Caco-2 (cell line): Measurements from ENCODE around the gene CHRM2. TPM values are rescaled to one million over a fixed set of nuclear protein-coding genes. Genes with fewer than 3 reads are reported as not detected.

Experiments used
- BruUV-seq: library from RNA; stranded (reverse); fragments of 400-500 nt; replicated peaks from 2 replicates; lab custom pipeline; 2021; lab: Mats Ljungman, UMichigan
- CTCF ChIA-PET: fragments of 300-600 bp; sonication (Branson Sonifier 250); formaldehyde crosslinking; loops from one replicate; lab custom pipeline; 2022; ENCODE audit warnings: antibody characterized with exemption; lab: Charles Lee
- POLR2A ChIA-PET: fragments of 300-600 bp; sonication (Branson Sonifier 250); formaldehyde crosslinking; loops from one replicate; lab custom pipeline; 2022; ENCODE audit warnings: antibody characterized with exemption; lab: Charles Lee
- DNase-seq, 2 experiments: peaks; one replicate each; pipeline versions ENCODE4 v3.0.0 to v3.0.0-alpha.2; 2020 to 2022
- H3K27me3 ChIP-seq: replicated peaks from 2 replicates; pipeline ENCODE4 v1.6.0; 2011; ENCODE audit warnings: low read length; ENCODE audit not compliant: control insufficient read depth, insufficient read depth
- H3K36me3 ChIP-seq: 2 replicates; pipeline ENCODE4 v1.5.1; 2011; ENCODE audit warnings: low read length; ENCODE audit not compliant: control insufficient read depth, insufficient read depth
- H3K4me1 ChIP-seq: fragments of 250-450 bp; sonication (Bioruptor Pico); 2 replicates; pipeline ENCODE4 v1.5.1; 2020; ENCODE audit warnings: mild to moderate bottlenecking
- H3K4me3 ChIP-seq: 2 replicates; pipeline ENCODE4 v1.5.1; 2011; ENCODE audit warnings: low read depth, mild to moderate bottlenecking, control low read depth, low read length
- H3K9me3 ChIP-seq: fragments of 250-450 bp; sonication (Bioruptor Pico); 2 replicates; pipeline ENCODE4 v1.5.1; 2020; ENCODE audit warnings: mild to moderate bottlenecking, moderate library complexity
- H3K27ac Mint-ChIP-seq: one replicate; pipeline ENCODE4 v1.8.0; 2022; ENCODE audit warnings: mixed read lengths; ENCODE audit not compliant: unreplicated experiment
- H3K27me3 Mint-ChIP-seq: one replicate; pipeline ENCODE4 v1.8.0; 2022; ENCODE audit warnings: mixed read lengths; ENCODE audit not compliant: insufficient read depth, unreplicated experiment
- H3K36me3 Mint-ChIP-seq: one replicate; pipeline ENCODE4 v1.8.0; 2022; ENCODE audit warnings: mild to moderate bottlenecking, mixed read lengths; ENCODE audit not compliant: insufficient read depth, unreplicated experiment
- H3K4me1 Mint-ChIP-seq: one replicate; pipeline ENCODE4 v1.8.0; 2022; ENCODE audit warnings: low read depth, mixed read lengths; ENCODE audit not compliant: unreplicated experiment
- H3K4me3 Mint-ChIP-seq: one replicate; pipeline ENCODE4 v1.8.0; 2022; ENCODE audit warnings: mild to moderate bottlenecking, moderate library complexity, mixed read lengths; ENCODE audit not compliant: unreplicated experiment
- H3K9me3 Mint-ChIP-seq: one replicate; pipeline ENCODE4 v1.8.0; 2022; ENCODE audit warnings: mixed read lengths; ENCODE audit not compliant: unreplicated experiment
- intact Hi-C: fragments of 100-400 bp; cut with micrococcal nuclease; formaldehyde crosslinking; loops from one replicate; pipeline ENCODE4 v1.10.0; 2022; ENCODE audit not compliant: unreplicated experiment
- total RNA-seq: library from RNA; stranded (reverse); gene quantifications from 2 replicates; pipeline ENCODE4 v1.2.3, GENCODE V29; 2022
- TF ChIP-seq, protein P1 (sequence below), 2 experiments: fragments of 200-600 bp in 1 of 2; IDR thresholded peaks; 1 replicate in 1 of 2; 2 replicates in 1 of 2; pipeline versions ENCODE4 v1.5.1 to v1.8.0; 2011 to 2022; ENCODE audit warnings: antibody characterized with exemption in 1 of 2, control low read depth in 1 of 2, inconsistent platforms in 1 of 2, low read depth in 1 of 2, low read length in 1 of 2, mild to moderate bottlenecking in 1 of 2, moderate library complexity in 1 of 2; ENCODE audit not compliant: insufficient read depth in 1 of 2, severe bottlenecking in 1 of 2, unreplicated experiment in 1 of 2

CHRM2 gene
- total RNA-seq, 1 experiment from 2014 or later = not detected

DNA sequence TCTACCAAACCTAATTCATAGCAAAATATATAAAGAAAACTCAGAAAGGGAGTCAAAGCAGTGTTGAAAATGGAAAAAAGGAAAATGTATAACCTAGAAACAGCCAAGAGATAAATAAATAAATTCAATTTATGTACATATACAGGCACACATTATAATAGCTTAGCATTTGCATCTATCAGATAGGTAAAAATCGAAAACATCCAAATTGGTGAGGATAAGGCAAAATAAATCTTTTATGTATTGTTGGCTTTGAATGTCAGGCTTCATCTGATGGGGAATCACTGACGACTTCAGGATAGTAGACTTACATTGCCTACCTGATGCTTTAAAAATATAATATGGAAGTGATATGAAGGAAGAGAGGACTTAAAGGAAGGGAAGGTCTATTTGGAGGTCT, 20.6 kb upstream of the CHRM2 start:
- Histone ChIP-seq H3K4me3 (no peak overlapping the region), H3K27me3 (no peaks in the 10 kb centered on the region), H3K9me3 (no peaks in the 10 kb centered on the region), H3K4me1 (no peaks in the 10 kb centered on the region), H3K36me3 (no peaks in the 10 kb centered on the region)
- CTCF ChIA-PET = no interaction called here
- Mint-ChIP-seq H3K4me3 (no peak overlapping the region), H3K36me3 (no peaks in the 10 kb centered on the region), H3K27me3 (peaks cover 11% of the 10 kb centered on the region), H3K4me1 (no peaks in the 10 kb centered on the region), H3K27ac (no peak overlapping the region), H3K9me3 (no peaks in the 10 kb centered on the region)
- DNase-seq = no peak
- no TSS peak for BruUV-seq
- intact Hi-C loops = no loop called here
- POLR2A ChIA-PET = no interaction called here
- TF ChIP-seq, protein P1, sequence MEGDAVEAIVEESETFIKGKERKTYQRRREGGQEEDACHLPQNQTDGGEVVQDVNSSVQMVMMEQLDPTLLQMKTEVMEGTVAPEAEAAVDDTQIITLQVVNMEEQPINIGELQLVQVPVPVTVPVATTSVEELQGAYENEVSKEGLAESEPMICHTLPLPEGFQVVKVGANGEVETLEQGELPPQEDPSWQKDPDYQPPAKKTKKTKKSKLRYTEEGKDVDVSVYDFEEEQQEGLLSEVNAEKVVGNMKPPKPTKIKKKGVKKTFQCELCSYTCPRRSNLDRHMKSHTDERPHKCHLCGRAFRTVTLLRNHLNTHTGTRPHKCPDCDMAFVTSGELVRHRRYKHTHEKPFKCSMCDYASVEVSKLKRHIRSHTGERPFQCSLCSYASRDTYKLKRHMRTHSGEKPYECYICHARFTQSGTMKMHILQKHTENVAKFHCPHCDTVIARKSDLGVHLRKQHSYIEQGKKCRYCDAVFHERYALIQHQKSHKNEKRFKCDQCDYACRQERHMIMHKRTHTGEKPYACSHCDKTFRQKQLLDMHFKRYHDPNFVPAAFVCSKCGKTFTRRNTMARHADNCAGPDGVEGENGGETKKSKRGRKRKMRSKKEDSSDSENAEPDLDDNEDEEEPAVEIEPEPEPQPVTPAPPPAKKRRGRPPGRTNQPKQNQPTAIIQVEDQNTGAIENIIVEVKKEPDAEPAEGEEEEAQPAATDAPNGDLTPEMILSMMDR (IDR thresholded peaks at IDR 0.05; ENCODE audit: insufficient read depth in 1 of 2, low read depth in 1 of 2, low read length in 1 of 2, severe bottlenecking in 1 of 2, unreplicated experiment in 1 of 2) = no peak

DNA sequence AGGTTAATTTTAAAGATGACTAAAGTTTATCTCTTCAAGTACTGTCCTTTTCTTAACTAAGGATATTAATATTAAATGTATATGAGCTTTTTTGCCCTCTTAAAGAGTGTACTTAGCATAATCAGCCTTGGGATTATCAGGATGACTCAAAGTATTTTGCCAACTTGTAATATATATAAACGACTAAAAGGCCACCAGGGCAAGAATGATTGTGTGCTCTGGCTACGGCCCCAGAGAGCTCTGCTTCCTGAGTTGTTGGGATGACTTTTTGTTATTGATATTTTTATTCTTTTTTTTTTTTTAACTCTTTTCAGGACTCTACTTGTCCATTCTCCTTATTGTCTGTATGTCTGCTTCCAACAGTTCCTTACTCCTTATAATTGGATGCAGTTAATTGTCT, 14.8 kb upstream of the CHRM2 start:
- TF ChIP-seq, protein P1 (IDR thresholded peaks at IDR 0.05; ENCODE audit: insufficient read depth in 1 of 2, low read depth in 1 of 2, low read length in 1 of 2, severe bottlenecking in 1 of 2, unreplicated experiment in 1 of 2) = no peak
- no peak overlapping the region for H3K4me3 ChIP-seq
- Mint-ChIP-seq H3K27me3 (peaks cover 4% of the 10 kb centered on the region), H3K36me3 (no peaks in the 10 kb centered on the region), H3K27ac (no peak overlapping the region), H3K9me3 (peaks cover 7% of the 10 kb centered on the region), H3K4me1 (no peaks in the 10 kb centered on the region), H3K4me3 (no peak overlapping the region)
- H3K9me3 ChIP-seq = no peaks in the 10 kb centered on the region
- no peaks in the 10 kb centered on the region for H3K36me3 ChIP-seq
- no peak for DNase-seq
- CTCF ChIA-PET = no interaction called here
- no peaks in the 10 kb centered on the region for H3K27me3 ChIP-seq
- no peaks in the 10 kb centered on the region for H3K4me1 ChIP-seq
- BruUV-seq = no TSS peak
- POLR2A ChIA-PET = no interaction called here
- intact Hi-C loops = no loop called here

GRCh38 chr7:136857573-136857972, 10.9 kb upstream of the CHRM2 start:
- peak in 1 of 2 experiments; percentile 21 for DNase-seq
- intact Hi-C loops = no loop called here
- Mint-ChIP-seq H3K4me3 (no peak overlapping the region), H3K27me3 (peaks cover 2% of the 10 kb centered on the region), H3K4me1 (no peaks in the 10 kb centered on the region), H3K36me3 (no peaks in the 10 kb centered on the region), H3K27ac (no peak overlapping the region), H3K9me3 (peaks cover 7% of the 10 kb centered on the region)
- Histone ChIP-seq H3K4me3 (no peak overlapping the region), H3K4me1 (no peaks in the 10 kb centered on the region), H3K27me3 (no peaks in the 10 kb centered on the region), H3K9me3 (no peaks in the 10 kb centered on the region), H3K36me3 (no peaks in the 10 kb centered on the region)
- ChIA-PET POLR2A (no interaction called here), CTCF (no interaction called here)
- no TSS peak for BruUV-seq
- TF ChIP-seq, protein P1 (IDR thresholded peaks at IDR 0.05; ENCODE audit: insufficient read depth in 1 of 2, low read depth in 1 of 2, low read length in 1 of 2, severe bottlenecking in 1 of 2, unreplicated experiment in 1 of 2) = no peak
